Measurements from ENCODE around the gene PDE9A. TPM values are rescaled to one million over a fixed set of nuclear protein-coding genes. Genes with fewer than 3 reads are reported as not detected.

PDE9A gene
- total and polyA plus RNA-seq, 9 donors: 3.9 to 11.3 (median 6.9) TPM

GRCh38 chr21:42666925-42667324, 13.5 kb downstream of the PDE9A start:
- Histone ChIP-seq H3K36me3 (no peaks in the 10 kb centered on the region), H3K4me1 (ENCODE audit: insufficient read depth) (peaks cover 5% of the 10 kb centered on the region), H3K27ac (no peak overlapping the region), H3K9me3 (no peaks in the 10 kb centered on the region), H3K4me3 (no peak overlapping the region), H3K27me3 (no peaks in the 10 kb centered on the region)
- intact Hi-C loops (cut with DNase I): no loop called here
- DNase-seq: no peak
- TF ChIP-seq POLR2A (IDR thresholded peaks at IDR 0.05) (no peak), EP300 (IDR thresholded peaks at IDR 0.05) (no peak)
- TF ChIP-seq, protein P1, sequence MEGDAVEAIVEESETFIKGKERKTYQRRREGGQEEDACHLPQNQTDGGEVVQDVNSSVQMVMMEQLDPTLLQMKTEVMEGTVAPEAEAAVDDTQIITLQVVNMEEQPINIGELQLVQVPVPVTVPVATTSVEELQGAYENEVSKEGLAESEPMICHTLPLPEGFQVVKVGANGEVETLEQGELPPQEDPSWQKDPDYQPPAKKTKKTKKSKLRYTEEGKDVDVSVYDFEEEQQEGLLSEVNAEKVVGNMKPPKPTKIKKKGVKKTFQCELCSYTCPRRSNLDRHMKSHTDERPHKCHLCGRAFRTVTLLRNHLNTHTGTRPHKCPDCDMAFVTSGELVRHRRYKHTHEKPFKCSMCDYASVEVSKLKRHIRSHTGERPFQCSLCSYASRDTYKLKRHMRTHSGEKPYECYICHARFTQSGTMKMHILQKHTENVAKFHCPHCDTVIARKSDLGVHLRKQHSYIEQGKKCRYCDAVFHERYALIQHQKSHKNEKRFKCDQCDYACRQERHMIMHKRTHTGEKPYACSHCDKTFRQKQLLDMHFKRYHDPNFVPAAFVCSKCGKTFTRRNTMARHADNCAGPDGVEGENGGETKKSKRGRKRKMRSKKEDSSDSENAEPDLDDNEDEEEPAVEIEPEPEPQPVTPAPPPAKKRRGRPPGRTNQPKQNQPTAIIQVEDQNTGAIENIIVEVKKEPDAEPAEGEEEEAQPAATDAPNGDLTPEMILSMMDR (IDR thresholded peaks at IDR 0.05): no peak
- WGBS, 3 donors: 93 to 98% (median 96%) methylated on average over 11 of the region's 11 CpGs

DNA sequence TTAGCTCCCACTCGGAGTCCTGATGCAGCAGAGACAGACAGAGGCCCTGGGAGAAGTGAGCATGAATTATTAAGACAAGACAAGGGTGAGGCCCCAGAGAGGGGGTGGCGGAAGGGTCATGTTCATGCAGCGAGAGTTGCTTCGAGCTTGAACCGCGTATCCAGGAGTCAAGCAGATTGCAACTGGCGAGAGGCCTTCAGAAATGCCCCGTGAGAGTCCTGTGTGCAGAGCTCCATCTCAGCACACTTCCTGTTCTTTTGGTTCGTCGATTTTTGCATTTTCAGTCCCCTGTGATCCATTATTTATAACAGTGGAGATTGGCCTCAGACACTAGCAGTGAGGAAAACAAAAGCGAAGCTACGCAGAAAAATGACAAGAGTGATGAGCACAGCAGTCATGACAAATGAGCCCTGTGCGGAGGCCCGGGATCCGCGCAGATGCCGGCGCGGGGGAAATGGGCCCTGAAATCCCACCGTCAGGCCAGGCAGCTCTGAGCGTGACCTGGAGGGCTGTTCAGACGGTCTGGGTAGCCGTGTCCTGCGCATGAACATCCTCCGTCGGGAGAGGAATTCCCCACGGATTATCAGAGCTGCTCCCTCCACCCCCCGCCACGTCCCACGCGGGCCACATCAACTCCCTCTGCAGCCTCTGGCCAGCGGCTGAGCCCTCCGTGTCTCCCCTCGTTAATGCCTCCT, 15.0 kb downstream of the PDE9A start:
- H3K27ac ChIP-seq: no peak overlapping the region
- intact Hi-C loops (cut with DNase I): no loop called here
- WGBS, 3 donors: 39 to 43% (median 40%) methylated on average over 34 of the region's 34 CpGs
- H3K27me3 ChIP-seq: no peaks in the 10 kb centered on the region
- TF ChIP-seq EP300 (IDR thresholded peaks at IDR 0.05): no peak
- TF ChIP-seq POLR2A (IDR thresholded peaks at IDR 0.05): no peak
- DNase-seq: no peak
- H3K4me3 ChIP-seq: no peak overlapping the region
- H3K36me3 ChIP-seq: no peaks in the 10 kb centered on the region
- H3K9me3 ChIP-seq: no peaks in the 10 kb centered on the region
- peaks cover 5% of the 10 kb centered on the region for H3K4me1 ChIP-seq (ENCODE audit: insufficient read depth)

DNA sequence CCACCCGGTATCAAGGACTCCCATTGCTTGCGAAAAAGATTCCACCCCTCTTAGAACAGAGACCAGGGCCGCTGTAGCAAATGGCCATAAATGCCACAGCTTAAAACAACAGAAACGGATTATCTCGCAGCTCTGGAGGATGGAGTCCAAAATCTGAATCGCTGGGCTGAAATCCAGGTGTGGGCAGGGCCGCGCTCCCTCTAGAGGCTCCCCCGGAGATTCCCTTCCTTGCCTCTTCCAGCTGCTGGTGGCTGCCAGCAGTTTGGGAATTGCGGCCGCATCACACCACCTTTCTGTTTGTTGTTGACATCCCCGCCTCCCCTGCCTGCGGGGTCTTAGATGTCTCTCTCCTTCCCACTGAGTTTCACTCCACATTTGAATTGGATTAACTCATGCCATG, 15.6 kb downstream of the PDE9A start:
- Histone ChIP-seq H3K27ac (no peak overlapping the region), H3K36me3 (no peaks in the 10 kb centered on the region), H3K4me1 (ENCODE audit: insufficient read depth) (peaks cover 5% of the 10 kb centered on the region), H3K9me3 (no peaks in the 10 kb centered on the region), H3K27me3 (no peaks in the 10 kb centered on the region), H3K4me3 (no peak overlapping the region)
- no peak for TF ChIP-seq EP300 (IDR thresholded peaks at IDR 0.05)
- TF ChIP-seq, protein P1 (IDR thresholded peaks at IDR 0.05): peak in 1 of 3 donors; percentile 11
- DNase-seq: peak; percentile 49 to 79 (median 63)
- WGBS, 3 donors: 21 to 27% (median 23%) methylated on average over 13 of the region's 13 CpGs
- intact Hi-C loops (cut with DNase I): no loop called here

DNA sequence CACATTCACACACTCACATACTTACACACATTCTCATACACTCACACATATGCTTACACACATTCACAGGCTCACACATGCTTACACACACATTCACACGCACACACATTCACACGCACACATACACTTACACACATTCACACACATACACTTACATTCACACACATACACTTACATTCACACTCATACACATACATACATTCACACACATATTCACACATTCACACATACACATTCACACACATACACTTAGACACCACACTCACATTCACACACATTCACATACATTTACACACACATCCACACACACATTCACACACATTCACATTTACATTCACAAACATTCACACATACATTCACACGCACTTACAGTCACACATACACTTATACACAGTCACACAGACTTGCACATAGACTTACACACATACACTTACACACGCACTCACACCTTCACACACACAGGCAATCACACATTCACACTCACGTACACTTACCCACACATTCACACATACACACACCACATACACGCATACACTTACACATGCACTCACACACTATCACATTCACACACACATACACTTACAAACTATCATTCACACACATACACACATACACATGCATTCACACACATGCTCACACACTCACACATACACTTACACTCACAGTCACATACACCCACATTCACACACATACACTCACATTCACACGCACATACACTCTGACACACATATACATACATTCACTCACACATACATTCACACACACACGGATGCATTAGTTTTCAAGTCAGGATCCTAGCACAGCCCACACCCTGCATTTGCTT, 16.8 kb downstream of the PDE9A start:
- intact Hi-C loops (cut with DNase I): loop anchor here in 1 of 4 donors (5.0 kb wide), 1 partner anchor 613 kb away; no protein-coding TSS in a partner anchor
- Histone ChIP-seq H3K27me3 (no peaks in the 10 kb centered on the region), H3K4me1 (ENCODE audit: insufficient read depth) (peaks cover 5% of the 10 kb centered on the region), H3K4me3 (no peak overlapping the region), H3K36me3 (no peaks in the 10 kb centered on the region), H3K27ac (no peak overlapping the region), H3K9me3 (no peaks in the 10 kb centered on the region)
- WGBS, 3 donors: 74 to 89% (median 88%) methylated on average over 8 of the region's 8 CpGs
- TF ChIP-seq EP300 (IDR thresholded peaks at IDR 0.05) (no peak), POLR2A (IDR thresholded peaks at IDR 0.05) (no peak)
- TF ChIP-seq, protein P1 (IDR thresholded peaks at IDR 0.05): no peak
- DNase-seq: no peak
